MM.1S (cell line): ENCODE measurements around the gene CARS2.

Experiments used
- EZH2 ChIP-seq: fragments of 300-600 bp; sonication (generic); optimal IDR thresholded peaks from 2 replicates; pipeline ENCODE3; 2017; ENCODE audit warnings: low read depth, mild to moderate bottlenecking, antibody characterized with exemption, low read length, mixed read lengths
- TF ChIP-seq, protein P1 (sequence below): fragments of 300-600 bp; sonication (generic); IDR thresholded peaks from 2 replicates; pipeline ENCODE4 v1.5.1; 2016; ENCODE audit warnings: antibody characterized with exemption, low read length, mixed read lengths

- TF ChIP-seq, protein P1, sequence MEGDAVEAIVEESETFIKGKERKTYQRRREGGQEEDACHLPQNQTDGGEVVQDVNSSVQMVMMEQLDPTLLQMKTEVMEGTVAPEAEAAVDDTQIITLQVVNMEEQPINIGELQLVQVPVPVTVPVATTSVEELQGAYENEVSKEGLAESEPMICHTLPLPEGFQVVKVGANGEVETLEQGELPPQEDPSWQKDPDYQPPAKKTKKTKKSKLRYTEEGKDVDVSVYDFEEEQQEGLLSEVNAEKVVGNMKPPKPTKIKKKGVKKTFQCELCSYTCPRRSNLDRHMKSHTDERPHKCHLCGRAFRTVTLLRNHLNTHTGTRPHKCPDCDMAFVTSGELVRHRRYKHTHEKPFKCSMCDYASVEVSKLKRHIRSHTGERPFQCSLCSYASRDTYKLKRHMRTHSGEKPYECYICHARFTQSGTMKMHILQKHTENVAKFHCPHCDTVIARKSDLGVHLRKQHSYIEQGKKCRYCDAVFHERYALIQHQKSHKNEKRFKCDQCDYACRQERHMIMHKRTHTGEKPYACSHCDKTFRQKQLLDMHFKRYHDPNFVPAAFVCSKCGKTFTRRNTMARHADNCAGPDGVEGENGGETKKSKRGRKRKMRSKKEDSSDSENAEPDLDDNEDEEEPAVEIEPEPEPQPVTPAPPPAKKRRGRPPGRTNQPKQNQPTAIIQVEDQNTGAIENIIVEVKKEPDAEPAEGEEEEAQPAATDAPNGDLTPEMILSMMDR = no peak
- TF ChIP-seq EZH2 = no peak
These were observed 8.3 kb upstream of the CARS2 start for GRCh38 chr13:110713981-110714796.
